Activated CD4-positive, alpha-beta T cell treated with anti-CD3 and anti-CD28 coated beads, Interleukin-2, Interleukin-6, amounts not matched to agents 100 ng/mL and 50 ng/mL, durations not matched to agents 16 hours and 8 hours (primary cell): ENCODE results near the gene CPEB3.
"Not testable (repeated sequence)": the region's sequence is repeated elsewhere in the genome, so short reads cannot be mapped to it uniquely, and the experiment has no call there.

Source experiments
- DNase-seq: peaks from one replicate; pipeline ENCODE4 v3.0.0-alpha.2; 2020

The CPEB3 gene

GRCh38 chr10:92091965-92092364 lies 198.9 kb downstream of the CPEB3 start:
- DNase-seq, result peak; percentile 18

GRCh38 chr10:92087750-92088395 lies 203.0 kb downstream of the CPEB3 start:
- peak; percentile 80 for DNase-seq

GRCh38 chr10:92082583-92083280 lies 208.1 kb downstream of the CPEB3 start:
- no peak for DNase-seq

GRCh38 chr10:92081641-92082040 lies 209.2 kb downstream of the CPEB3 start:
- no peak for DNase-seq

GRCh38 chr10:92080244-92080643 lies 210.6 kb downstream of the CPEB3 start:
- no peak for DNase-seq

- DNase-seq, result no peak
Observed at GRCh38 chr10:92079003-92079402, 211.9 kb downstream of the CPEB3 start.

- DNase-seq, result no peak
Observed at GRCh38 chr10:92076722-92077121, 214.2 kb downstream of the CPEB3 start.

GRCh38 chr10:92075829-92076228 lies 215.0 kb downstream of the CPEB3 start:
- DNase-seq, result no peak

GRCh38 chr10:92074126-92074887 lies 216.6 kb downstream of the CPEB3 start:
- no peak for DNase-seq

- DNase-seq, result no peak
Observed at GRCh38 chr10:92068900-92069299, 222.0 kb downstream of the CPEB3 start.

GRCh38 chr10:92066386-92066785 lies 224.5 kb downstream of the CPEB3 start:
- no peak for DNase-seq

- no peak for DNase-seq
Observed at GRCh38 chr10:92064506-92064905, 226.4 kb downstream of the CPEB3 start.

- no peak for DNase-seq
Observed at GRCh38 chr10:92062273-92062672, 228.6 kb downstream of the CPEB3 start.

- no peak for DNase-seq
Observed at GRCh38 chr10:92054807-92055206, 236.1 kb downstream of the CPEB3 start.

GRCh38 chr10:92052741-92053140 lies 238.1 kb downstream of the CPEB3 start:
- DNase-seq, result no peak

GRCh38 chr10:92052088-92052487 lies 238.8 kb downstream of the CPEB3 start:
- DNase-seq, result no peak

GRCh38 chr10:92047215-92047614 lies 243.7 kb downstream of the CPEB3 start:
- no peak for DNase-seq

GRCh38 chr10:92045641-92046106 lies 245.2 kb downstream of the CPEB3 start:
- DNase-seq, result no peak

- DNase-seq, result no peak
Observed at GRCh38 chr10:92042541-92042940, 248.3 kb downstream of the CPEB3 start.

- no peak for DNase-seq
Observed at GRCh38 chr10:92038949-92039348, 251.9 kb downstream of the CPEB3 start.

- not testable (repeated sequence) for DNase-seq
Observed at GRCh38 chr10:92033070-92033469, 257.8 kb downstream of the CPEB3 start.

GRCh38 chr10:92031580-92031979 lies 259.3 kb downstream of the CPEB3 start:
- no peak for DNase-seq

- no peak for DNase-seq
Observed at GRCh38 chr10:92027141-92027540, 263.7 kb downstream of the CPEB3 start.

- not testable (repeated sequence) for DNase-seq
Observed at GRCh38 chr10:92025340-92025739, 265.5 kb downstream of the CPEB3 start.
